ENCODE results near the gene SMIM30. TPM values are rescaled to one million over a fixed set of nuclear protein-coding genes. Genes with fewer than 3 reads are reported as not detected.
A peak's percentile ranks its signal among the peaks of the same experiment; 100 is the strongest.

The SMIM30 gene
- total and polyA plus RNA-seq, 2 donors (not counting 1 experiment from before 2014, with no cell fraction given), result 66.1 to 71.0 TPM

GRCh38 chr7:113078331-113078730, 40.0 kb downstream of the SMIM30 start:
- H3K9me3 ChIP-seq (ENCODE audit: control insufficient read depth, insufficient read depth, low read depth, low read length), result no peaks in the 10 kb centered on the region
- no peaks in the 10 kb centered on the region for H3K36me3 ChIP-seq (ENCODE audit: control insufficient read depth, insufficient read depth, low read length)
- no peaks in the 10 kb centered on the region for H3K27me3 ChIP-seq (ENCODE audit: control insufficient read depth, insufficient read depth, low read length)
- no peaks in the 10 kb centered on the region for H3K4me1 ChIP-seq (ENCODE audit: control insufficient read depth, extremely low read depth, insufficient read depth, low read length)
- no peak for DNase-seq (ENCODE audit: low read depth in 2 of 2)
- H3K4me2 ChIP-seq (ENCODE audit: extremely low read depth, insufficient read depth, low read length), result no peak overlapping the region
- H4K20me1 ChIP-seq (ENCODE audit: control insufficient read depth, extremely low read depth, insufficient read depth, low read length), result no peaks in the 10 kb centered on the region
- no peak for TF ChIP-seq CTCF (conservative IDR thresholded peaks at IDR 0.05 in 1 of 2, IDR thresholded peaks at IDR 0.05 in 1 of 2; ENCODE audit: low read depth in 1 of 2, low read length in 2 of 2)
- no peak for TF ChIP-seq EZH2 (IDR thresholded peaks at IDR 0.05; ENCODE audit: low read length, missing control alignments)
- no peak overlapping the region for H3K27ac ChIP-seq (ENCODE audit: insufficient read depth, low read length)
- no peak overlapping the region for H3K4me3 ChIP-seq (replicated peaks in 1 of 4; ENCODE audit: control extremely low read depth in 1 of 4, insufficient read depth in 1 of 4, low read depth in 3 of 4, low read length in 4 of 4)
- no peaks in the 10 kb centered on the region for H3K79me2 ChIP-seq (ENCODE audit: control insufficient read depth, insufficient read depth, low read length)
- H2AFZ ChIP-seq (ENCODE audit: low read length), result no peak overlapping the region
- no peak overlapping the region for H3K9ac ChIP-seq (ENCODE audit: insufficient read depth, low read length)

GRCh38 chr7:113076703-113077102, 41.7 kb downstream of the SMIM30 start:
- H3K4me3 ChIP-seq (replicated peaks in 1 of 4; ENCODE audit: control extremely low read depth in 1 of 4, insufficient read depth in 1 of 4, low read depth in 3 of 4, low read length in 4 of 4), result no peak overlapping the region
- no peak overlapping the region for H2AFZ ChIP-seq (ENCODE audit: low read length)
- no peaks in the 10 kb centered on the region for H3K79me2 ChIP-seq (ENCODE audit: control insufficient read depth, insufficient read depth, low read length)
- H3K27me3 ChIP-seq (ENCODE audit: control insufficient read depth, insufficient read depth, low read length), result no peaks in the 10 kb centered on the region
- no peak overlapping the region for H3K27ac ChIP-seq (ENCODE audit: insufficient read depth, low read length)
- no peak overlapping the region for H3K4me2 ChIP-seq (ENCODE audit: extremely low read depth, insufficient read depth, low read length)
- no peaks in the 10 kb centered on the region for H3K4me1 ChIP-seq (ENCODE audit: control insufficient read depth, extremely low read depth, insufficient read depth, low read length)
- H3K9ac ChIP-seq (ENCODE audit: insufficient read depth, low read length), result no peak overlapping the region
- H3K9me3 ChIP-seq (ENCODE audit: control insufficient read depth, insufficient read depth, low read depth, low read length), result no peaks in the 10 kb centered on the region
- no peaks in the 10 kb centered on the region for H4K20me1 ChIP-seq (ENCODE audit: control insufficient read depth, extremely low read depth, insufficient read depth, low read length)
- TF ChIP-seq EZH2 (IDR thresholded peaks at IDR 0.05; ENCODE audit: low read length, missing control alignments), result no peak
- TF ChIP-seq CTCF (conservative IDR thresholded peaks at IDR 0.05 in 1 of 2, IDR thresholded peaks at IDR 0.05 in 1 of 2; ENCODE audit: low read depth in 1 of 2, low read length in 2 of 2), result no peak
- no peak for DNase-seq (ENCODE audit: low read depth in 2 of 2)
- no peaks in the 10 kb centered on the region for H3K36me3 ChIP-seq (ENCODE audit: control insufficient read depth, insufficient read depth, low read length)

GRCh38 chr7:113071465-113071864, 46.9 kb downstream of the SMIM30 start:
- Histone ChIP-seq H3K27ac (ENCODE audit: insufficient read depth, low read length) (no peak overlapping the region), H3K4me3 (replicated peaks in 1 of 4; ENCODE audit: control extremely low read depth in 1 of 4, insufficient read depth in 1 of 4, low read depth in 3 of 4, low read length in 4 of 4) (no peak overlapping the region), H3K79me2 (ENCODE audit: control insufficient read depth, insufficient read depth, low read length) (no peaks in the 10 kb centered on the region), H3K27me3 (ENCODE audit: control insufficient read depth, insufficient read depth, low read length) (no peaks in the 10 kb centered on the region), H3K4me1 (ENCODE audit: control insufficient read depth, extremely low read depth, insufficient read depth, low read length) (no peaks in the 10 kb centered on the region), H2AFZ (ENCODE audit: low read length) (no peak overlapping the region), H3K9me3 (ENCODE audit: control insufficient read depth, insufficient read depth, low read depth, low read length) (no peaks in the 10 kb centered on the region), H4K20me1 (ENCODE audit: control insufficient read depth, extremely low read depth, insufficient read depth, low read length) (no peaks in the 10 kb centered on the region), H3K9ac (ENCODE audit: insufficient read depth, low read length) (no peak overlapping the region), H3K36me3 (ENCODE audit: control insufficient read depth, insufficient read depth, low read length) (no peaks in the 10 kb centered on the region), H3K4me2 (ENCODE audit: extremely low read depth, insufficient read depth, low read length) (no peak overlapping the region)
- DNase-seq (ENCODE audit: low read depth in 2 of 2), result peak; percentile 6 to 84
- no peak for TF ChIP-seq CTCF (conservative IDR thresholded peaks at IDR 0.05 in 1 of 2, IDR thresholded peaks at IDR 0.05 in 1 of 2; ENCODE audit: low read depth in 1 of 2, low read length in 2 of 2)
- no peak for TF ChIP-seq EZH2 (IDR thresholded peaks at IDR 0.05; ENCODE audit: low read length, missing control alignments)

Other genes with a start within 250 kb of the SMIM30 start
- gene GPR85, start 31.7 kb downstream of the SMIM30 start, total RNA-seq, result 2.1 and 9.2 TPM in 2 replicates
- gene GPR85, start 31.7 kb downstream of the SMIM30 start, polyA plus RNA-seq, result 3.0 and 6.9 TPM in 2 replicates